ENCODE measurements around the gene SLC15A4. TPM values are rescaled to one million over a fixed set of nuclear protein-coding genes. Genes with fewer than 3 reads are reported as not detected.
"Not testable (repeated sequence)": the region's sequence is repeated elsewhere in the genome, so short reads cannot be mapped to it uniquely, and the experiment has no call there.

Gene SLC15A4
- total and polyA plus RNA-seq, 9 donors: 16.2 to 23.6 (median 19.4) TPM

DNA sequence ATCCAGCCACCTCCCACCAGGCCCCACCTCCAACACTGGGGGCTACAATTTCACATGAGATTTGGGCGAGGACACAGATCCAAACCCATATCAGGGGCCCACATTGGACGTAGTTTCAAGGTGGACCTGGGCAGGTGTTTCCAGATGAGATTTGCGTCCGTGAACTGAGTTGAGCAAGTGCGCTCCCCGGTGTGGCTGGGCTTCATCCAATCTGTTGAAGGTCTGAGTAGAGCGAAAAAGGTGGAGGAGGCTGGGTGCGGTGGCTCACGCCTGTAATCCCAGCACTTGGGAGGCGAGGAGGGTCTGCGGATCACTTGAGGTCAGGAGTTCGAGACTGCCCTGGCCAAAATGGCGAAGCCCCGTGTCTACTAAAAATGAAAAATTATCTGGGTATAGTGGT, 24.6 kb upstream of the SLC15A4 start:
- 96% methylated on average over 12 of the region's 14 CpGs for WGBS (ENCODE audit: insufficient coverage)

GRCh38 chr12:128846671-128847070, 22.9 kb upstream of the SLC15A4 start:
- DNase-seq; H3K4me3 ChIP-seq (ENCODE audit: low read length); H3K27ac ChIP-seq (ENCODE audit: low read length); H3K36me3 ChIP-seq (ENCODE audit: control insufficient read depth, insufficient read depth, low read length); H3K9me3 ChIP-seq (replicated peaks; ENCODE audit: control insufficient read depth, low read depth, low read length); H3K4me1 ChIP-seq (ENCODE audit: control insufficient read depth, insufficient read depth, low read length); H3K27me3 ChIP-seq (ENCODE audit: control insufficient read depth, insufficient read depth, low read length): not testable (repeated sequence)
- WGBS (ENCODE audit: insufficient coverage): 93% methylated on average over 26 of the region's 27 CpGs

More for the DNA sequence above, 24.6 kb upstream of the SLC15A4 start:
- H3K4me1 ChIP-seq (ENCODE audit: control insufficient read depth, insufficient read depth, low read length): no peaks in the 10 kb centered on the region
- no peak overlapping the region for H3K4me3 ChIP-seq (ENCODE audit: low read length)
- no peak for DNase-seq
- H3K27me3 ChIP-seq (ENCODE audit: control insufficient read depth, insufficient read depth, low read length): peaks cover 17% of the 10 kb centered on the region
- no peaks in the 10 kb centered on the region for H3K36me3 ChIP-seq (ENCODE audit: control insufficient read depth, insufficient read depth, low read length)
- H3K9me3 ChIP-seq (replicated peaks; ENCODE audit: control insufficient read depth, low read depth, low read length): no peaks in the 10 kb centered on the region
- no peak overlapping the region for H3K27ac ChIP-seq (ENCODE audit: low read length)

DNA sequence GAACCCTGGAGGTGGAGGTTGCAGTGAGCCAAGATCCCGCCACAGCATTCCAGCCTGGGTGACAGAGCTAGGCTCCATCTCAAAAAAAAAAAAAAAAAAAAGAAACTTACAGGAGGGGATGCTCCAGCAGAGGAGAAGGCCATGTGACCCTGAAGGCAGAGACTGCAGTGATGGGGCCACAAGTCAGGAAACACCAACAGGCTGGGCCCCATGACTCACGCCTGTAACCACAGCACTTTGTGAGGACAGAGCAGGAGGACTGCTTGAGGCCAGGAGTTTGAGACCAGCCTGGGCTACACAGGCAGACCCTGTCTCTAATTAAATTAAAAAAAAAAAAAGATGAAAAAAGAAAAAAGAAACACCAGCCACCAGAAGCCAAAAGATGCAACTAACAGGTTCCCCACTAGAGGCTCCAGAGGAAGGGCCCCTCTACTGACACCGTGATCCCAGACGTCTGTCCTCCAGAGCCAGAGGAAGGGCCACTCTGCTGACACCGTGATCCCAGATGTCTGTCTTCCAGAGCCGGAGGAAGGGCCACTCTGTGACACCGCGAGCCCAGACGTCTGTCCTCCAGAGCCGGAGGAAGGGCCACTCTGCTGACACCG, 20.4 kb upstream of the SLC15A4 start:
- no peak overlapping the region for H3K27ac ChIP-seq (ENCODE audit: low read length)
- H3K4me1 ChIP-seq (ENCODE audit: control insufficient read depth, insufficient read depth, low read length): no peaks in the 10 kb centered on the region
- DNase-seq: no peak
- WGBS (ENCODE audit: insufficient coverage): 76% methylated on average over 7 of the region's 11 CpGs
- H3K27me3 ChIP-seq (ENCODE audit: control insufficient read depth, insufficient read depth, low read length): no peaks in the 10 kb centered on the region
- no peak overlapping the region for H3K4me3 ChIP-seq (ENCODE audit: low read length)
- H3K36me3 ChIP-seq (ENCODE audit: control insufficient read depth, insufficient read depth, low read length): no peaks in the 10 kb centered on the region
- no peaks in the 10 kb centered on the region for H3K9me3 ChIP-seq (replicated peaks; ENCODE audit: control insufficient read depth, low read depth, low read length)

DNA sequence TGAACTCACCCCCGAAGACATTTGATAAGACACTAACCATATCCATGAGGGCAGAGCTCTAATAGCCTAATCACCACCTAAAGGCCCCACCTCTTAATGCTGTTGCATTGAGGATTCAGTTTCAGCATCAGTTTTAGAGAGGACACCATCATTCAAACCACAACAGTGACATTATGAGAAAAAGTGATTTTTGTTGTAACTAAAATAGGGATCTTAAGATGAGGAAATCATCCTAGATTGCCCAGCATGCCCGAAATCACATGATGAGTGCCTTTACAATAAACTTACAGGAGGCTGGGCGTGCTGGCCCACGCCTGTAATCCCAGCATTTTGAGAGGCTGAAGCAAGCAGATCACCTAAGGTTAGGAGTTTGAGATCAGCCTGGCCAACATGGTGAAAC, 19.8 kb upstream of the SLC15A4 start:
- Histone ChIP-seq H3K4me3 (ENCODE audit: low read length) (no peak overlapping the region), H3K36me3 (ENCODE audit: control insufficient read depth, insufficient read depth, low read length) (no peaks in the 10 kb centered on the region), H3K4me1 (ENCODE audit: control insufficient read depth, insufficient read depth, low read length) (no peaks in the 10 kb centered on the region), H3K9me3 (replicated peaks; ENCODE audit: control insufficient read depth, low read depth, low read length) (no peaks in the 10 kb centered on the region), H3K27ac (ENCODE audit: low read length) (no peak overlapping the region), H3K27me3 (ENCODE audit: control insufficient read depth, insufficient read depth, low read length) (no peaks in the 10 kb centered on the region)
- no peak for DNase-seq
- no CpG with 5 or more reads among the region's 4 CpGs for WGBS (ENCODE audit: insufficient coverage)

DNA sequence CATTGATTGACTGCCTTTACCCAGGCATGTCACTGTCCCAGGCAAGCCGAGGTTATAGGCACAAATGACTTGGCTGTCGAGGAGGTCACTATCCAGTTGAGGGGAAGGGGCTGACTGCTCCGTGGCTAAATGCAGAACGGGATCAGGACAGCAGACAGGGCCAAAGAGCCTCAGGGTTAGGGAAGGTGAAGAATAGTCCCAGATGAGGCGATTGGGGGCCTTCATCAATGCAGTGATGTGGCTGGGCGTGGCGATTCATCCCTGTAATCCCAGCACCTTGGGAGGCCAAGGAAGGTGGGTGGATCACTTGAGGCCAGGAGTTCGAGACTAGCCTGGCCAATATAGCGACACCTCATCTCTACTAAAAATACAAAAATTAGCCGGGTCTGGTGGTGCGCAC, 18.8 kb upstream of the SLC15A4 start:
- H3K4me3 ChIP-seq (ENCODE audit: low read length): no peak overlapping the region
- H3K9me3 ChIP-seq (replicated peaks; ENCODE audit: control insufficient read depth, low read depth, low read length): no peaks in the 10 kb centered on the region
- DNase-seq: no peak
- WGBS (ENCODE audit: insufficient coverage): 89% methylated on average over 6 of the region's 11 CpGs
- H3K36me3 ChIP-seq (ENCODE audit: control insufficient read depth, insufficient read depth, low read length): no peaks in the 10 kb centered on the region
- no peaks in the 10 kb centered on the region for H3K4me1 ChIP-seq (ENCODE audit: control insufficient read depth, insufficient read depth, low read length)
- H3K27ac ChIP-seq (ENCODE audit: low read length): no peak overlapping the region
- no peaks in the 10 kb centered on the region for H3K27me3 ChIP-seq (ENCODE audit: control insufficient read depth, insufficient read depth, low read length)

DNA sequence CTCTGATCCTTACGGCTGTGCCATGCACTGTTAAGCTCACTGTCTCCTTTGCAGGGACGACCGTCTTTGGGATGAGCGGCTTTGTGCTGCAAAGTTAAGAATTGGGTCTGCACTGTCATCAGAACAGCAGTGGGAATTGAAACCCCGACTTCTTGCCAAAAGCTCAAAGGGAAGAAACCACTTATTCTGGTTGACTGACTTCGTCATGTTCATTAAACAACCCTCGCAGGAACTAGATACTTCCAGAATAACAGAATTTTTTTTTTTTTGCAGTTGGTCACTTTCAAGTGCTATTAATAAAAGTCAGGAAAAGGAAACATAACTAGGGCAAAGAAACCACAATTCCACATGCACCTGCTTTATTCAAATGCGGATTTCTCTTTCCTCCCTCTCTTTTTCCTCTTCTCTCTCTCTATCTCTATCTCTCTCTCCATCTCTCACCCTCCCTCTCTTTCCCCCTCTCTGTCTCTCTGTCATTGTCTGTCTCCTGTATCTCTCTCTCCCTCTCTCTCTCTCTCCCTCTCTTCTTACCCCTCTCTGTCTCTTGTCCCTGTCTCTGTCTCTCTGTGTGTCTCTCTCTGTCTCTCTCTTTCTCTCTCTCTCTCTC, 17.2 kb upstream of the SLC15A4 start:
- H3K36me3 ChIP-seq (ENCODE audit: control insufficient read depth, insufficient read depth, low read length): no peaks in the 10 kb centered on the region
- H3K4me1 ChIP-seq (ENCODE audit: control insufficient read depth, insufficient read depth, low read length): no peaks in the 10 kb centered on the region
- 44% methylated on average over 6 of the region's 8 CpGs for WGBS (ENCODE audit: insufficient coverage)
- no peaks in the 10 kb centered on the region for H3K27me3 ChIP-seq (ENCODE audit: control insufficient read depth, insufficient read depth, low read length)
- no peak overlapping the region for H3K4me3 ChIP-seq (ENCODE audit: low read length)
- peak; percentile 68 for DNase-seq
- H3K9me3 ChIP-seq (replicated peaks; ENCODE audit: control insufficient read depth, low read depth, low read length): no peaks in the 10 kb centered on the region
- no peak overlapping the region for H3K27ac ChIP-seq (ENCODE audit: low read length)

- H3K27ac ChIP-seq (ENCODE audit: low read length); H3K36me3 ChIP-seq (ENCODE audit: control insufficient read depth, insufficient read depth, low read length); H3K4me3 ChIP-seq (ENCODE audit: low read length); H3K27me3 ChIP-seq (ENCODE audit: control insufficient read depth, insufficient read depth, low read length); H3K4me1 ChIP-seq (ENCODE audit: control insufficient read depth, insufficient read depth, low read length); DNase-seq; H3K9me3 ChIP-seq (replicated peaks; ENCODE audit: control insufficient read depth, low read depth, low read length): not testable (repeated sequence)
- 48% methylated on average over 5 of the region's 12 CpGs for WGBS (ENCODE audit: insufficient coverage)
Observed at GRCh38 chr12:128839885-128840284, 16.1 kb upstream of the SLC15A4 start.

- H3K36me3 ChIP-seq (ENCODE audit: control insufficient read depth, insufficient read depth, low read length): no peaks in the 10 kb centered on the region
- peaks cover 6% of the 10 kb centered on the region for H3K4me1 ChIP-seq (ENCODE audit: control insufficient read depth, insufficient read depth, low read length)
- H3K9me3 ChIP-seq (replicated peaks; ENCODE audit: control insufficient read depth, low read depth, low read length): no peaks in the 10 kb centered on the region
- 92% methylated on average over 10 of the region's 10 CpGs for WGBS (ENCODE audit: insufficient coverage)
- no peak overlapping the region for H3K4me3 ChIP-seq (ENCODE audit: low read length)
- H3K27ac ChIP-seq (ENCODE audit: low read length): no peak overlapping the region
- DNase-seq: no peak
- H3K27me3 ChIP-seq (ENCODE audit: control insufficient read depth, insufficient read depth, low read length): no peaks in the 10 kb centered on the region
Observed at GRCh38 chr12:128833418-128833817, 9.7 kb upstream of the SLC15A4 start.

- 50% methylated on average over 2 of the region's 7 CpGs for WGBS (ENCODE audit: insufficient coverage)
- Histone ChIP-seq H3K27me3 (ENCODE audit: control insufficient read depth, insufficient read depth, low read length) (no peaks in the 10 kb centered on the region), H3K4me1 (ENCODE audit: control insufficient read depth, insufficient read depth, low read length) (peaks cover 12% of the 10 kb centered on the region), H3K36me3 (ENCODE audit: control insufficient read depth, insufficient read depth, low read length) (no peaks in the 10 kb centered on the region), H3K27ac (ENCODE audit: low read length) (no peak overlapping the region), H3K9me3 (replicated peaks; ENCODE audit: control insufficient read depth, low read depth, low read length) (no peaks in the 10 kb centered on the region), H3K4me3 (ENCODE audit: low read length) (no peak overlapping the region)
- no peak for DNase-seq
Observed at GRCh38 chr12:128830505-128830893, 6.7 kb upstream of the SLC15A4 start.

DNA sequence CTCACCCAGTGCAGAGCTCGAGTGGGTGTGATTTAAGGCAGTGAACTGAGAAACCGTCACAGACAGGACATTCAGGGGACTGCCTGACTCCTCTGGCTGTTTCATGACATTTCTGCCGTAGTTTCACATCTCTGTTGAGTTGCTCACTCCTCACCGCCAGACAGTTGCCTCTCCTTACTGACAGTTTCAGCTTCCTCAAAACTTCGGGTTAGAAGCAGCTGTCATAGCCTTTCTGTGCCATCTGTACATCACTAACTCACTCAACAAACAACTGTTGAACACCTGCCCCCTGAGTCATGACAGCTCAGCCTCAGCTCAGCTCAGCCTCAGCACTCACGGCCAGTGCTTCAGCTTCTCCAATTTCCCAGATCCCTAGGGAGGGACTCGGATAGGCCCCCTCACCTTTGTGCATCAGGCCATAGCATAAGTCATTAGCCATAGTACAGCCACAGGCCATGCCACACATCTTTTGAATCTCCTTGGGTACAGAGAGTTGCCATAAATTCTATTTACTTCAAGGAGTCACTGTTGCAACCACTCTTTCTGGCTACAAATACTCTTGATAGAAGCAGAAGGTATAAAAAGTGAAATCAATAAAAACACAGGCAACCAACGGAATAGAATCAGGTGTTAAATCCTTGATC, 6.2 kb upstream of the SLC15A4 start:
- peaks cover 14% of the 10 kb centered on the region for H3K4me1 ChIP-seq (ENCODE audit: control insufficient read depth, insufficient read depth, low read length)
- no peaks in the 10 kb centered on the region for H3K27me3 ChIP-seq (ENCODE audit: control insufficient read depth, insufficient read depth, low read length)
- DNase-seq: peak; percentile 67
- peak overlapping the region; percentile 62 for H3K27ac ChIP-seq (ENCODE audit: low read length)
- no peak overlapping the region for H3K4me3 ChIP-seq (ENCODE audit: low read length)
- WGBS (ENCODE audit: insufficient coverage): 50% methylated on average over 6 of the region's 8 CpGs
- no peaks in the 10 kb centered on the region for H3K9me3 ChIP-seq (replicated peaks; ENCODE audit: control insufficient read depth, low read depth, low read length)
- H3K36me3 ChIP-seq (ENCODE audit: control insufficient read depth, insufficient read depth, low read length): no peaks in the 10 kb centered on the region
